Colonic mucosa (tissue), 4 donors: ENCODE measurements around the gene BTRC. TPM values are rescaled to one million over a fixed set of nuclear protein-coding genes. Genes with fewer than 3 reads are reported as not detected.
"Not testable (repeated sequence)": the region's sequence is repeated elsewhere in the genome, so short reads cannot be mapped to it uniquely, and the experiment has no call there.

ENCODE experiments used
- DNase-seq: peaks from one replicate; pipeline ENCODE4 v3.0.0-alpha.2; 2020
- H3K27ac ChIP-seq: fragments of 200-600 bp; one replicate; pipeline ENCODE4 v1.8.0; 2021
- H3K27me3 ChIP-seq: fragments of 200-600 bp; one replicate; pipeline ENCODE4 v1.8.0; 2021
- H3K36me3 ChIP-seq: fragments of 200-600 bp; one replicate; pipeline ENCODE4 v1.8.0; 2021
- H3K4me1 ChIP-seq: fragments of 200-600 bp; one replicate; pipeline ENCODE4 v1.8.0; 2021; ENCODE audit warnings: mild to moderate bottlenecking
- H3K4me3 ChIP-seq: fragments of 200-600 bp; one replicate; pipeline ENCODE4 v1.8.0; 2021
- H3K9ac ChIP-seq, 2 donors: one replicate each; pipeline ENCODE4 v1.7.0; 2013; ENCODE audit warnings: control low read depth in 2 of 2, low read depth in 2 of 2, low read length in 2 of 2
- H3K9me3 ChIP-seq: fragments of 200-600 bp; one replicate; pipeline ENCODE4 v1.8.0; 2021
- intact Hi-C: fragments of 100-400 bp; cut with DNase I; formaldehyde crosslinking; loops from one replicate; pipeline ENCODE4 v1.14.1; 2022
- total RNA-seq, 2 donors: library from RNA; stranded (reverse); fragmentation: NEBNext Ultra II Directional in 1 of 2; extraction: Animal tissue kit (Norgen Biotek cat#: 25700) in 1 of 2; gene quantifications; one replicate each; pipeline ENCODE4 v1.2.1, GENCODE V29; 2021
- TF ChIP-seq, protein P1 (sequence below): fragments of 200-600 bp; IDR thresholded peaks from one replicate; pipeline ENCODE4 v1.8.0; 2022; ENCODE audit warnings: antibody characterized with exemption, mild to moderate bottlenecking
- donor health status: healthy.
- donor health status: DM: no; HTN: no; CAD: no.
- donor health status: DM: no; HTN: no; CAD: no.

Gene BTRC
- total RNA-seq, 2 donors from 2014 or later: 9.9 to 10.5 TPM

DNA sequence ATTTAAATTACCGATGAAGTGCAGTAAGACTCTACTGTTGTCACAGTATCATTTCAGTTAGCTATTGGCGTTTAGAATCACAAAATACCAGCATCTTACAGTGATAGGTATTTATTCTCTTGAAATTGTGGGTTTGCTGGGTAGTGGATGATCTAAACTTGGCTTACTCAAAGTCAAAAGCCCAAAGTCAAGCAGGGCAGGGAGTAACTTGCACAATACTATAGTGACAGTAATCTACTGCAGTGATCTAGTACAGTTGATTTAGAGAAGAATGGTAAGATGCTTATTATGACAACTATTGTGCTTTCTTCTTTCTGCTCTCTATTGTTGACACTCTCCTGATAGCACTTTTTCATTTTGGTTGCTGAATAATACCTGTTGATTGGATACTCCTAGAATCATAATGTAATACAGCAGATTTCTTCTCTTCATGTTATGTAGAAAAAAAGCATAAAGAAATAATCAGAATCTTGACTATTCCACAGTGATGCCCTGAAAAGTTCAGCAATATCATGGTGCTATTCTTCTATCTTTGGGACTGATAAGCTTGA, 10.0 kb downstream of the BTRC start:
- no peak overlapping the region for H3K9ac ChIP-seq
- H3K9me3 ChIP-seq: no peaks in the 10 kb centered on the region
- no peaks in the 10 kb centered on the region for H3K36me3 ChIP-seq
- H3K27me3 ChIP-seq: no peaks in the 10 kb centered on the region
- H3K27ac ChIP-seq: no peak overlapping the region
- TF ChIP-seq, protein P1, sequence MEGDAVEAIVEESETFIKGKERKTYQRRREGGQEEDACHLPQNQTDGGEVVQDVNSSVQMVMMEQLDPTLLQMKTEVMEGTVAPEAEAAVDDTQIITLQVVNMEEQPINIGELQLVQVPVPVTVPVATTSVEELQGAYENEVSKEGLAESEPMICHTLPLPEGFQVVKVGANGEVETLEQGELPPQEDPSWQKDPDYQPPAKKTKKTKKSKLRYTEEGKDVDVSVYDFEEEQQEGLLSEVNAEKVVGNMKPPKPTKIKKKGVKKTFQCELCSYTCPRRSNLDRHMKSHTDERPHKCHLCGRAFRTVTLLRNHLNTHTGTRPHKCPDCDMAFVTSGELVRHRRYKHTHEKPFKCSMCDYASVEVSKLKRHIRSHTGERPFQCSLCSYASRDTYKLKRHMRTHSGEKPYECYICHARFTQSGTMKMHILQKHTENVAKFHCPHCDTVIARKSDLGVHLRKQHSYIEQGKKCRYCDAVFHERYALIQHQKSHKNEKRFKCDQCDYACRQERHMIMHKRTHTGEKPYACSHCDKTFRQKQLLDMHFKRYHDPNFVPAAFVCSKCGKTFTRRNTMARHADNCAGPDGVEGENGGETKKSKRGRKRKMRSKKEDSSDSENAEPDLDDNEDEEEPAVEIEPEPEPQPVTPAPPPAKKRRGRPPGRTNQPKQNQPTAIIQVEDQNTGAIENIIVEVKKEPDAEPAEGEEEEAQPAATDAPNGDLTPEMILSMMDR: no peak
- H3K4me1 ChIP-seq: no peaks in the 10 kb centered on the region
- intact Hi-C loops: no loop called here
- DNase-seq: no peak
- no peak overlapping the region for H3K4me3 ChIP-seq

DNA sequence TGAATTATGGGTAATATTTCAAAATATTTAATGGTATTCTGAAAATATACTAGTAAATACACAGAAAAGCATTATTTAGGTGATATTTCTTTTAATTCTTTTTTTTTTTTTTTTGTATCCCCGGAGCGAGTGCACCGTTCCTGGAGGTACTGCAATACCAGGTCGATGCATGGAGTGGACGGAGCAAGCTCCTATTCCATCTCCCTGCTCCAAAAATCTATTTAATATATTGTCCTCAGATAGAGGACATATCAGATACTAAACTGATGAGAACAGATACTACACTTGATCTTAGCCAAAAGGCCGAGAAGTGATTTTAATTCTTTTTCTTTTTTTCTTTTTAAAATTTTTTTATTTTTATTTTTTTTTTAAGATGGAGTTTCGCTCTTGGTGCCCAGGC, 10.8 kb downstream of the BTRC start:
- no peaks in the 10 kb centered on the region for H3K4me1 ChIP-seq
- TF ChIP-seq, protein P1: no peak
- no peak overlapping the region for H3K27ac ChIP-seq
- DNase-seq: no peak
- H3K27me3 ChIP-seq: no peaks in the 10 kb centered on the region
- intact Hi-C loops: no loop called here
- no peak overlapping the region for H3K4me3 ChIP-seq
- no peak overlapping the region for H3K9ac ChIP-seq
- no peaks in the 10 kb centered on the region for H3K36me3 ChIP-seq
- no peaks in the 10 kb centered on the region for H3K9me3 ChIP-seq

DNA sequence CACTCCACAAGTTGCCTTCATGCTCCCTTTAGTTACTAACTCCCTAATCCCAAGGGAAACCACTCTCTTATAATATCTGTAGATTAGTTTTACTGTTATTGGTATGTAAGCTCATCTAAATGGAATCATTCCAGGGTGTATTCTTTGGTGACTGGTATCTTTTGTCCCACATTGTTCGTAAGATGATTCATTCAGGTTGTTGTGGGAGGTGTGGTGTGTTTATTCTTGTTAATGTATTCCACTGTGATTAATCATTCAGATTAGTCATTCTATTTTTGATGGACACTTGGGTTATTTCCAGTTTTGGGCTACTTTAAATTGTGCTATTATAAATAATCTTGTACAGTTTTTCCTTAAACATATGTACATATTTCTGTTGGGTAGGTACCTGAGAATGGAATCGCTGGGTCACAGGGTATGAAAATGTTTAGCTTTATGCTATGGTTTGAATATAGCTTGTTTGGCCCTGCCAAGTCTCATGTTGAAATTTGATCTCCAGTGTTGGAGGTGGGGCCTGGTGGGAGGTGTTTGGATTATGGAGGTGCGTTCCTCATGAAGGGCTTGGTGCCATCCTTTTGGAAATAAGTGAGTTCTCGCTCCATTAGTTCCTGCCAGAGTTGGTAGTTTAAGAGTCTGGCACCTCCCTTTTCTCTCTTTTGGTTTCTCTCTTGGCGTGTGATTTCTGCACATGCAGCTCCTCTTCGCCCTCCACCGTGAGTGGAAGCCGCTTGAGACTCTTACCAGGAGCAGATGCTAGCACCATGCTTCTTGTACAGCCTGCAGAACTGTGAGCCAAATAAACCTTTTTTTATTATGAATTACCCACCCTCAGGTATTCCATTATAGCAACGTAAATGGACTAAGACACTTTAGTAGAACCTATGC, 13.8 kb downstream of the BTRC start:
- TF ChIP-seq, protein P1: no peak
- intact Hi-C loops: no loop called here
- H3K27me3 ChIP-seq: no peaks in the 10 kb centered on the region
- no peak overlapping the region for H3K4me3 ChIP-seq
- H3K4me1 ChIP-seq: no peaks in the 10 kb centered on the region
- no peak for DNase-seq
- no peak overlapping the region for H3K9ac ChIP-seq
- H3K9me3 ChIP-seq: no peaks in the 10 kb centered on the region
- H3K36me3 ChIP-seq: no peaks in the 10 kb centered on the region
- no peak overlapping the region for H3K27ac ChIP-seq

DNA sequence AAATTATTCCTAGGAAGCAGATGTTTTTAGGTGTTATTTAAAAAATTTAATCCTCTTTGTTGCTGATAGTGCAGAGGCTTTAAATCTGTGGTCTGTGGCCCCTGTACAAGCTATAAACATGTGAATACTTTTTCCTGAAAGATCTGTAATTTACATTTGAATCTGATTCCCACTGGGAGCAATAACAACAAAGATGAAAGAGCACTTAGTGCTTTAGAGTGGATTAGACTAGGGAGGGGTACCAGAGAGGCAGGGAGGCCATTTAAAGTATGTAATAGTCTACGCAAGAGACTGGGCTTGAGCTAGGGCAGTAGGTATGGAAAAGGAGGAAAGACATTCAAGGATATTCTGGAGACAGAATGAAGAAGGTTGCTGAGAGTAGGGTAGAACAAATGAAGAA, 19.1 kb downstream of the BTRC start:
- no peak overlapping the region for H3K27ac ChIP-seq
- DNase-seq: no peak
- H3K27me3 ChIP-seq: no peaks in the 10 kb centered on the region
- H3K9ac ChIP-seq: no peak overlapping the region
- no peaks in the 10 kb centered on the region for H3K4me1 ChIP-seq
- no peak overlapping the region for H3K4me3 ChIP-seq
- TF ChIP-seq, protein P1: no peak
- H3K9me3 ChIP-seq: no peaks in the 10 kb centered on the region
- intact Hi-C loops: no loop called here
- H3K36me3 ChIP-seq: no peaks in the 10 kb centered on the region

DNA sequence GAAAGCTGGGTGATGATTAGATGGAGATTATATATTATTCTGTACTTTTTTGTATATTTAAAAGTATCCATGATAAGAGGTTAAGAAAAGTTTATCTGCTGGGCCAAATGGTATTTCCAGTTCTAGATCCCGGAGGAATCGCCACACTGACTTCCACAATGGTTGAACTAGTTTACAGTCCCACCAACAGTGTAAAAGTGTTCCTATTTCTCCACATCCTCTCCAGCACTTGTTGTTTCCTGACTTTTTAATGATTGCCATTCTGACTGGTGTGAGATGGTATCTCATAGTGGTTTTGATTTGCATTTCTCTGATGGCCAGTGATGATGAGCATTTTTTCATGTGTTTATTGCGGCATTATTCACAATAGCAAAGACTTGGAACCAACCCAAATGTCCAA, 20.0 kb downstream of the BTRC start:
- H3K9ac ChIP-seq, H3K27me3 ChIP-seq, H3K36me3 ChIP-seq, H3K9me3 ChIP-seq, H3K4me3 ChIP-seq, H3K27ac ChIP-seq, intact Hi-C loops, DNase-seq, H3K4me1 ChIP-seq: not testable (repeated sequence)

DNA sequence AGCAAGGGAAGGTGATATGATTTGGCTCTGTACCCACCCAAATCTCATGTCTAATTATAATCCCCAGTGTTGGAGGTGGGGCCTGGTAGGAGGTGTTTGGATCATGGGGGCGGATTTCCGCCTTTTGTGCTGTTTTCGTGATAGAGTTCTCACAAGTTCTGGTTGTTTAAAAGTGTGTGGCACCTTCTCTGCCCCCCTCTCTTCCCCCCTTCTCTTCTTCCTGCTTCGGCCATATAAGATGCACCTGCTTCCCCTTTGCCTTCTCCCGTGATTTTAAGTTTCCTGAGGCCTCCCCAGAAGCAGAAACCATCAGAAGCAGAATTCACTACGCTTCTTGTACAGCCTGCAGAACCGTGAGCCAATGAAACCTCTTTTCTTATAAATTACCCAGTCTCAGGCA, 21.1 kb downstream of the BTRC start:
- intact Hi-C loops: no loop called here
- no peak overlapping the region for H3K4me3 ChIP-seq
- no peaks in the 10 kb centered on the region for H3K27me3 ChIP-seq
- TF ChIP-seq, protein P1: no peak
- no peaks in the 10 kb centered on the region for H3K4me1 ChIP-seq
- H3K27ac ChIP-seq: no peak overlapping the region
- no peak overlapping the region for H3K9ac ChIP-seq
- DNase-seq: no peak
- no peaks in the 10 kb centered on the region for H3K9me3 ChIP-seq
- H3K36me3 ChIP-seq: no peaks in the 10 kb centered on the region
